ENCODE results near the gene RALGAPA1.
A peak's percentile ranks its signal among the peaks of the same experiment; 100 is the strongest.

- no peak for TF ChIP-seq CTCF (IDR thresholded peaks at IDR 0.05; ENCODE audit: low read depth, low read length, missing input control)
- TF ChIP-seq FOXA2 (IDR thresholded peaks at IDR 0.05): no peak
- no peak for TF ChIP-seq YY1 (IDR thresholded peaks at IDR 0.05)
- no peak for TF ChIP-seq RAD21 (IDR thresholded peaks at IDR 0.05)
- TF ChIP-seq EGR1 (IDR thresholded peaks at IDR 0.05; ENCODE audit: low read depth in 2 of 2): no peak
- no peak for TF ChIP-seq JUND (IDR thresholded peaks at IDR 0.05)
- TF ChIP-seq REST (IDR thresholded peaks at IDR 0.05): peak; percentile 100
- TF ChIP-seq SP1 (IDR thresholded peaks at IDR 0.05): no peak
- TF ChIP-seq MAX (IDR thresholded peaks at IDR 0.05): no peak
- TF ChIP-seq ZBTB33 (IDR thresholded peaks at IDR 0.05): no peak
- no peak for TF ChIP-seq NR2F2 (IDR thresholded peaks at IDR 0.05)
- TF ChIP-seq TAF1 (conservative IDR thresholded peaks at IDR 0.05): no peak
- no peak for TF ChIP-seq GABPA (IDR thresholded peaks at IDR 0.05 in 1 of 2, conservative IDR thresholded peaks at IDR 0.05 in 1 of 2)
Observed at GRCh38 chr14:35534873-35535482, 274.1 kb downstream of the RALGAPA1 start.
